Fibroblast of pulmonary artery (primary cell): ENCODE data around the gene TUT1.
"Not testable (repeated sequence)": the region's sequence is repeated elsewhere in the genome, so short reads cannot be mapped to it uniquely, and the experiment has no call there.

Source experiments
- DNase-seq: peaks from one replicate; pipeline ENCODE4 v3.0.0-alpha.2; 2010; ENCODE audit warnings: low read depth
- H3K4me3 ChIP-seq: replicated peaks from 2 replicates; pipeline ENCODE4 v1.5.1; 2011; ENCODE audit warnings: low read depth, mild to moderate bottlenecking, control low read depth, low read length, moderate library complexity
- TF ChIP-seq, protein P1 (sequence below): IDR thresholded peaks from 2 replicates; pipeline ENCODE4 v1.5.1; 2011; ENCODE audit warnings: mild to moderate bottlenecking, control low read depth, low read length, inconsistent platforms; ENCODE audit errors: missing control alignments

The TUT1 gene

DNA sequence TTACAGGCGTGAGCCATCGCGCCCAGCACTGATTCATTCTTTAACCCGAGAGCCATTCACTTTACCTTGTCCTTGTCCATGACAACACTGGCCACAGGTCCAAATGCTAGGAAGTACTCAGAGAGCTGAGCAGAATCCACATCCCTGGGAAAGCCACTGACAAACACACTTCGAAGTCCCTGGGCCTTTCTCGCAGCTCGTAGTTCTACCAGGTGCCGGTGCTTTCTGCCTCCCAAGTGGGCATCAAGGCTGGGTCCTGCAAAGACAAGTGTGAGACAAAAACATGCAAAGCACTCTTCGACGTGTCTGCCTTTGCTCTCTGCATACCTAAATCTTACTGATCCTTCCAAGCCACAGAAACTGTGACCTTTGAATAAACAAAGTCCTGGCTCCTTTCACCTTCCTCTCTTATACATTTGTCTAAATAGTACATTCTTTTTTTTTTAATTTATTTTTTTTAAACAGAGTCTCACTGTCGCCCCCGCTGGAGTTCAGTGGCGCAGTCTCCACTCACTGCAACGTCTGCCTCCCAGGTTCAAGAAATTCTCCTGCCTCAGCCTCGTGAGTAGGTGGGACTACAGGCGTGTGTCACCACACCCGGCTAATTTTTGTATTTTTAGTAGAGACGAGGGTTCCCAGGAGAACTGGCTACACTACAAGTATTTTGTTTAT lies 2.2 kb downstream of the TUT1 start:
- TF ChIP-seq, protein P1, sequence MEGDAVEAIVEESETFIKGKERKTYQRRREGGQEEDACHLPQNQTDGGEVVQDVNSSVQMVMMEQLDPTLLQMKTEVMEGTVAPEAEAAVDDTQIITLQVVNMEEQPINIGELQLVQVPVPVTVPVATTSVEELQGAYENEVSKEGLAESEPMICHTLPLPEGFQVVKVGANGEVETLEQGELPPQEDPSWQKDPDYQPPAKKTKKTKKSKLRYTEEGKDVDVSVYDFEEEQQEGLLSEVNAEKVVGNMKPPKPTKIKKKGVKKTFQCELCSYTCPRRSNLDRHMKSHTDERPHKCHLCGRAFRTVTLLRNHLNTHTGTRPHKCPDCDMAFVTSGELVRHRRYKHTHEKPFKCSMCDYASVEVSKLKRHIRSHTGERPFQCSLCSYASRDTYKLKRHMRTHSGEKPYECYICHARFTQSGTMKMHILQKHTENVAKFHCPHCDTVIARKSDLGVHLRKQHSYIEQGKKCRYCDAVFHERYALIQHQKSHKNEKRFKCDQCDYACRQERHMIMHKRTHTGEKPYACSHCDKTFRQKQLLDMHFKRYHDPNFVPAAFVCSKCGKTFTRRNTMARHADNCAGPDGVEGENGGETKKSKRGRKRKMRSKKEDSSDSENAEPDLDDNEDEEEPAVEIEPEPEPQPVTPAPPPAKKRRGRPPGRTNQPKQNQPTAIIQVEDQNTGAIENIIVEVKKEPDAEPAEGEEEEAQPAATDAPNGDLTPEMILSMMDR, result peak; percentile 44
- peak; percentile 34 for DNase-seq
- no peak overlapping the region for H3K4me3 ChIP-seq

DNA sequence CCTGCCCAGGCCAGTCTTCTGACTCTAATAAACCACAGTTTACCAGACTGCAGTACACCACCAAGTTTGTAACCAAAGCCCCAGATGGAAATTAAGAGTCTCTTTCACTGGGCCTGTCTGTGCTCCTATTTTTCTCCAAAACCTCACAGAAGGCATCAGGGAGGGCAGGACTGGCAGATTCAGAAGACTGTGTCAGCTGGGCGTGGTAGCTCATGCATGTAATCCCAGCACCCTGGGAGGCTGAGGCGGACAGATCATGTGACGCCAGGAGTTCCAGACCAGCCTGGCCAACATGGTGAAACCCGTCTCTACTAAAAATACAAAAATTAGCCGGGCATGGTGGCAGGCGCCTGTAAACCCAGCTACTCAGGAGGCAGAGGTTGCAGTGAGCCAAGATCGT lies 6.0 kb downstream of the TUT1 start:
- DNase-seq, H3K4me3 ChIP-seq: not testable (repeated sequence)

DNA sequence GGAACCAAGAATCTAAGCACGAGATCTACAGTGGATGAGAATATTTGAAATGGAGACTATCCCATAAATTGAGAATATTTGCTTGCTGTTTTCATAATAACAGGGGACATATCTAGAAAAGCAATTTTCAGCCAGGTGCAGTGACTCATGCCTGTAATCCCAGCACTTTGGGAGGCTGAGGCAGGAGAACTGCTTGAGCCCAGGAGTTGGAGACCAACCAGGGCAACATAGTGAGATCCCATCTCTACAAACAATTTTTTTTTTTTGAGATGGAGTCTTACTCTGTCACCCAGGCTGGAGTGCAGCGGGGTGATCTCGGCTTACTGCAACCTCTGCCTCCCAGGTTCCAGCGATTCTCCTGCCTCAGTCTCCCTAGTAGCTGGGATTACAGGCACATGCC lies 9.6 kb downstream of the TUT1 start:
- not testable (repeated sequence) for H3K4me3 ChIP-seq, DNase-seq

GRCh38 chr11:62580959-62581715 lies 10.2 kb downstream of the TUT1 start:
- no peak for DNase-seq
- TF ChIP-seq, protein P1, result no peak
- H3K4me3 ChIP-seq, result no peak overlapping the region

GRCh38 chr11:62579252-62579651 lies 12.1 kb downstream of the TUT1 start:
- TF ChIP-seq, protein P1, result no peak
- DNase-seq, result no peak
- H3K4me3 ChIP-seq, result no peak overlapping the region

- no peak for DNase-seq
- TF ChIP-seq, protein P1, result no peak
- H3K4me3 ChIP-seq, result no peak overlapping the region
Observed at GRCh38 chr11:62578541-62578940, 12.8 kb downstream of the TUT1 start.

- TF ChIP-seq, protein P1, result no peak
- H3K4me3 ChIP-seq, result no peak overlapping the region
- DNase-seq, result peak; percentile 61
Observed at GRCh38 chr11:62577046-62577714, 14.1 kb downstream of the TUT1 start.
